ENCODE results near the gene ALG13.

Gene ALG13

GRCh38 chrX:111650845-111651244 lies 30.1 kb upstream of the ALG13 start:
- H3K4me2 ChIP-seq (ENCODE audit: low read length), result no peak overlapping the region
- H3K4me3 ChIP-seq (ENCODE audit: low read length), result no peak overlapping the region
- H3K4me1 ChIP-seq (ENCODE audit: control insufficient read depth, low read length), result no peaks in the 10 kb centered on the region
- no peaks in the 10 kb centered on the region for H3K79me2 ChIP-seq (ENCODE audit: control insufficient read depth, low read length)
- TF ChIP-seq EZH2phosphoT487 (IDR thresholded peaks at IDR 0.05; ENCODE audit: borderline replicate concordance, low read length), result no peak
- no peak for TF ChIP-seq CTCF (IDR thresholded peaks at IDR 0.05; ENCODE audit: low read depth, low read length, poor library complexity, severe bottlenecking)
- H4K20me1 ChIP-seq (ENCODE audit: control insufficient read depth, insufficient read depth, low read depth, low read length), result no peaks in the 10 kb centered on the region
- no peak overlapping the region for H3K27ac ChIP-seq (ENCODE audit: low read depth, low read length)
- no peaks in the 10 kb centered on the region for H3K27me3 ChIP-seq (ENCODE audit: control insufficient read depth, low read length)
- H3K36me3 ChIP-seq (ENCODE audit: control insufficient read depth, low read length), result no peaks in the 10 kb centered on the region
- H3F3A ChIP-seq (ENCODE audit: control insufficient read depth, insufficient read depth), result no peaks in the 10 kb centered on the region
- H3K9me3 ChIP-seq (ENCODE audit: control insufficient read depth, insufficient read depth, low read length), result no peaks in the 10 kb centered on the region
- no peaks in the 10 kb centered on the region for H3K9me2 ChIP-seq (replicated peaks; ENCODE audit: control insufficient read depth, low read length)

- Histone ChIP-seq H3K27me3 (ENCODE audit: control insufficient read depth, low read length) (no peaks in the 10 kb centered on the region), H3K36me3 (ENCODE audit: control insufficient read depth, low read length) (no peaks in the 10 kb centered on the region), H3K79me2 (ENCODE audit: control insufficient read depth, low read length) (no peaks in the 10 kb centered on the region), H3F3A (ENCODE audit: control insufficient read depth, insufficient read depth) (no peaks in the 10 kb centered on the region), H3K4me2 (ENCODE audit: low read length) (no peak overlapping the region), H3K9me2 (replicated peaks; ENCODE audit: control insufficient read depth, low read length) (no peaks in the 10 kb centered on the region), H3K4me3 (ENCODE audit: low read length) (no peak overlapping the region), H4K20me1 (ENCODE audit: control insufficient read depth, insufficient read depth, low read depth, low read length) (no peaks in the 10 kb centered on the region), H3K27ac (ENCODE audit: low read depth, low read length) (no peak overlapping the region), H3K9me3 (ENCODE audit: control insufficient read depth, insufficient read depth, low read length) (no peaks in the 10 kb centered on the region), H3K4me1 (ENCODE audit: control insufficient read depth, low read length) (no peaks in the 10 kb centered on the region)
- TF ChIP-seq CTCF (IDR thresholded peaks at IDR 0.05; ENCODE audit: low read depth, low read length, poor library complexity, severe bottlenecking) (no peak), EZH2phosphoT487 (IDR thresholded peaks at IDR 0.05; ENCODE audit: borderline replicate concordance, low read length) (no peak)
These were observed 28.3 kb upstream of the ALG13 start for GRCh38 chrX:111652719-111653118.

- Histone ChIP-seq H3K27me3 (ENCODE audit: control insufficient read depth, low read length) (no peaks in the 10 kb centered on the region), H3K4me1 (ENCODE audit: control insufficient read depth, low read length) (no peaks in the 10 kb centered on the region), H3F3A (ENCODE audit: control insufficient read depth, insufficient read depth) (no peaks in the 10 kb centered on the region), H3K79me2 (ENCODE audit: control insufficient read depth, low read length) (no peaks in the 10 kb centered on the region), H4K20me1 (ENCODE audit: control insufficient read depth, insufficient read depth, low read depth, low read length) (no peaks in the 10 kb centered on the region), H3K4me2 (ENCODE audit: low read length) (no peak overlapping the region), H3K9me3 (ENCODE audit: control insufficient read depth, insufficient read depth, low read length) (no peaks in the 10 kb centered on the region), H3K9me2 (replicated peaks; ENCODE audit: control insufficient read depth, low read length) (no peaks in the 10 kb centered on the region), H3K4me3 (ENCODE audit: low read length) (no peak overlapping the region), H3K36me3 (ENCODE audit: control insufficient read depth, low read length) (no peaks in the 10 kb centered on the region), H3K27ac (ENCODE audit: low read depth, low read length) (no peak overlapping the region)
- TF ChIP-seq EZH2phosphoT487 (IDR thresholded peaks at IDR 0.05; ENCODE audit: borderline replicate concordance, low read length), result no peak
- no peak for TF ChIP-seq CTCF (IDR thresholded peaks at IDR 0.05; ENCODE audit: low read depth, low read length, poor library complexity, severe bottlenecking)
These were observed 19.7 kb upstream of the ALG13 start for GRCh38 chrX:111661241-111661640.

GRCh38 chrX:111662292-111662691 lies 18.7 kb upstream of the ALG13 start:
- Histone ChIP-seq H3K36me3 (ENCODE audit: control insufficient read depth, low read length) (no peaks in the 10 kb centered on the region), H3K27ac (ENCODE audit: low read depth, low read length) (no peak overlapping the region), H3K9me3 (ENCODE audit: control insufficient read depth, insufficient read depth, low read length) (no peaks in the 10 kb centered on the region), H3K9me2 (replicated peaks; ENCODE audit: control insufficient read depth, low read length) (no peaks in the 10 kb centered on the region), H3K27me3 (ENCODE audit: control insufficient read depth, low read length) (no peaks in the 10 kb centered on the region), H3K4me1 (ENCODE audit: control insufficient read depth, low read length) (no peaks in the 10 kb centered on the region), H3K79me2 (ENCODE audit: control insufficient read depth, low read length) (no peaks in the 10 kb centered on the region), H3K4me2 (ENCODE audit: low read length) (no peak overlapping the region), H3K4me3 (ENCODE audit: low read length) (no peak overlapping the region), H3F3A (ENCODE audit: control insufficient read depth, insufficient read depth) (no peaks in the 10 kb centered on the region), H4K20me1 (ENCODE audit: control insufficient read depth, insufficient read depth, low read depth, low read length) (no peaks in the 10 kb centered on the region)
- no peak for TF ChIP-seq EZH2phosphoT487 (IDR thresholded peaks at IDR 0.05; ENCODE audit: borderline replicate concordance, low read length)
- no peak for TF ChIP-seq CTCF (IDR thresholded peaks at IDR 0.05; ENCODE audit: low read depth, low read length, poor library complexity, severe bottlenecking)

Measured in DOHH2 (cell line).